ENCODE data around the gene DCBLD2. TPM values are rescaled to one million over a fixed set of nuclear protein-coding genes. Genes with fewer than 3 reads are reported as not detected.

DCBLD2 gene
- polyA plus RNA-seq, 1 of the 3 experiments (the other 2 are of a cell fraction) = 159 TPM

DNA sequence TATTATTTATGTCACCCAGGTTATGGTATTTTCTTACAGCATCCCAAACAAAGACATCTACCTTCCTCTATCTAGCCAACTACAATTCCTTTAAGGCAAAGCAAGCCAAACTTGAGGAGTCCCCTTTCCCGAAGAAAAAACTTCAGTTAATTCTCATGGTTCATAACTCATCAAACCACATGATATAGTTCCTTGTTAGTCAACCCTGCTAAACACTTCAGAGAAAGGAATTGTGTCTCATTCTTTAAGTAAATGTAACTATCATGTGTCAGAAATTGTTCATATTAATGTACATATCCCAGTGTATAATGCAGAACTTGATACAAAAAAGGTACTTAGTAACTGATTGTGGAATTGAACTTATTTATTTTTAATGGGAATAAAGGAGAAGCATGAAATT lies 93.9 kb downstream of the DCBLD2 start:
- POLR2A ChIA-PET = no interaction called here
- WGBS (ENCODE audit: low lambda C conversion rate) = 100% methylated on average over 1 of the region's 1 CpG
- Histone ChIP-seq H3K9me2 (no peaks in the 10 kb centered on the region), H3K4me2 (no peak overlapping the region), H3K9ac (no peak overlapping the region), H2AFZ (ENCODE audit: low read depth) (no peak overlapping the region), H3K36me3 (replicated peaks in 1 of 2; ENCODE audit: control insufficient read depth in 1 of 2, insufficient read depth in 2 of 2, low read length in 1 of 2) (peaks cover 75 to 84% of the 10 kb centered on the region in 2 experiments), H3K27ac (ENCODE audit: low read depth in 2 of 2, low read length in 1 of 2) (0 out of 4 replicates have a peak overlapping the region, but pooled peaks of 1 of the 2 experiments have one; percentile 39), H3K4me1 (ENCODE audit: control insufficient read depth in 1 of 2, insufficient read depth in 2 of 2, low read depth in 1 of 2, low read length in 1 of 2) (peaks cover 0 to 5% of the 10 kb centered on the region in 2 experiments; a peak in 2 of 4 replicates), H4K20me1 (ENCODE audit: insufficient read depth) (peaks cover 14% of the 10 kb centered on the region; the same call in 1 of the 2 replicates), H3K79me2 (ENCODE audit: insufficient read depth) (peaks cover 35% of the 10 kb centered on the region; the same call in 1 of the 2 replicates), H3F3A (replicated peaks; ENCODE audit: insufficient read depth) (peaks cover 66% of the 10 kb centered on the region), H3K9me3 (no peaks in the 10 kb centered on the region), H3K27me3 (ENCODE audit: insufficient read depth) (no peaks in the 10 kb centered on the region), H3K4me3 (ENCODE audit: low read depth in 2 of 2, low read length in 1 of 2) (no peak overlapping the region)
- DNase-seq = no peak
- CTCF ChIA-PET = interaction anchor here (0.9 to 1.3 kb wide), 2 partner anchors 10 to 205 kb away, joined by 3 to 4 read pairs; no protein-coding TSS in a partner anchor
- no peak for TF ChIP-seq ELF1 (IDR thresholded peaks at IDR 0.05)
- TF ChIP-seq SIN3A (IDR thresholded peaks at IDR 0.05; ENCODE audit: borderline replicate concordance, low read depth, low read length) = no peak
- TF ChIP-seq, protein P1, sequence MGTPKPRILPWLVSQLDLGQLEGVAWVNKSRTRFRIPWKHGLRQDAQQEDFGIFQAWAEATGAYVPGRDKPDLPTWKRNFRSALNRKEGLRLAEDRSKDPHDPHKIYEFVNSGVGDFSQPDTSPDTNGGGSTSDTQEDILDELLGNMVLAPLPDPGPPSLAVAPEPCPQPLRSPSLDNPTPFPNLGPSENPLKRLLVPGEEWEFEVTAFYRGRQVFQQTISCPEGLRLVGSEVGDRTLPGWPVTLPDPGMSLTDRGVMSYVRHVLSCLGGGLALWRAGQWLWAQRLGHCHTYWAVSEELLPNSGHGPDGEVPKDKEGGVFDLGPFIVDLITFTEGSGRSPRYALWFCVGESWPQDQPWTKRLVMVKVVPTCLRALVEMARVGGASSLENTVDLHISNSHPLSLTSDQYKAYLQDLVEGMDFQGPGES (IDR thresholded peaks at IDR 0.05; ENCODE audit: low read depth, low read length) = no peak
- no peak for TF ChIP-seq MEF2A (IDR thresholded peaks at IDR 0.05; ENCODE audit: borderline replicate concordance, low read depth)
- no peak for TF ChIP-seq EZH2phosphoT487 (IDR thresholded peaks at IDR 0.05; ENCODE audit: borderline replicate concordance, low read depth)
- TF ChIP-seq, protein P2, sequence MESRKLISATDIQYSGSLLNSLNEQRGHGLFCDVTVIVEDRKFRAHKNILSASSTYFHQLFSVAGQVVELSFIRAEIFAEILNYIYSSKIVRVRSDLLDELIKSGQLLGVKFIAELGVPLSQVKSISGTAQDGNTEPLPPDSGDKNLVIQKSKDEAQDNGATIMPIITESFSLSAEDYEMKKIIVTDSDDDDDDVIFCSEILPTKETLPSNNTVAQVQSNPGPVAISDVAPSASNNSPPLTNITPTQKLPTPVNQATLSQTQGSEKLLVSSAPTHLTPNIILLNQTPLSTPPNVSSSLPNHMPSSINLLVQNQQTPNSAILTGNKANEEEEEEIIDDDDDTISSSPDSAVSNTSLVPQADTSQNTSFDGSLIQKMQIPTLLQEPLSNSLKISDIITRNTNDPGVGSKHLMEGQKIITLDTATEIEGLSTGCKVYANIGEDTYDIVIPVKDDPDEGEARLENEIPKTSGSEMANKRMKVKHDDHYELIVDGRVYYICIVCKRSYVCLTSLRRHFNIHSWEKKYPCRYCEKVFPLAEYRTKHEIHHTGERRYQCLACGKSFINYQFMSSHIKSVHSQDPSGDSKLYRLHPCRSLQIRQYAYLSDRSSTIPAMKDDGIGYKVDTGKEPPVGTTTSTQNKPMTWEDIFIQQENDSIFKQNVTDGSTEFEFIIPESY (IDR thresholded peaks at IDR 0.05; ENCODE audit: borderline replicate concordance, low read depth) = no peak
- TF ChIP-seq TCF12 (IDR thresholded peaks at IDR 0.05) = no peak
- TF ChIP-seq RFX5 (IDR thresholded peaks at IDR 0.05; ENCODE audit: low read length) = no peak
- TF ChIP-seq NRF1 (IDR thresholded peaks at IDR 0.05; ENCODE audit: low read depth, low read length) = no peak
- no peak for TF ChIP-seq RCOR1 (IDR thresholded peaks at IDR 0.05; ENCODE audit: low read length)
- TF ChIP-seq GABPA (IDR thresholded peaks at IDR 0.05; ENCODE audit: low read depth) = no peak
- TF ChIP-seq FOSL2 (IDR thresholded peaks at IDR 0.05; ENCODE audit: borderline replicate concordance, low read depth) = no peak

GRCh38 chr3:98807011-98807410 lies 94.5 kb downstream of the DCBLD2 start:
- Histone ChIP-seq H3K27me3 (ENCODE audit: insufficient read depth) (no peaks in the 10 kb centered on the region), H3K9me2 (no peaks in the 10 kb centered on the region), H3K79me2 (ENCODE audit: insufficient read depth) (peaks cover 31% of the 10 kb centered on the region; the same call in 1 of the 2 replicates), H3F3A (replicated peaks; ENCODE audit: insufficient read depth) (peaks cover 60% of the 10 kb centered on the region), H3K4me2 (no peak overlapping the region), H2AFZ (ENCODE audit: low read depth) (no peak overlapping the region), H3K27ac (ENCODE audit: low read depth in 2 of 2, low read length in 1 of 2) (peak overlapping the region in 1 of 2 experiments; percentile 39; a peak in 2 of 4 replicates), H3K9ac (no peak overlapping the region), H3K4me3 (ENCODE audit: low read depth in 2 of 2, low read length in 1 of 2) (no peak overlapping the region), H3K9me3 (no peaks in the 10 kb centered on the region), H3K4me1 (ENCODE audit: control insufficient read depth in 1 of 2, insufficient read depth in 2 of 2, low read depth in 1 of 2, low read length in 1 of 2) (peaks cover 0 to 5% of the 10 kb centered on the region in 2 experiments; a peak in 2 of 4 replicates), H3K36me3 (replicated peaks in 1 of 2; ENCODE audit: control insufficient read depth in 1 of 2, insufficient read depth in 2 of 2, low read length in 1 of 2) (peaks cover 71 to 78% of the 10 kb centered on the region in 2 experiments), H4K20me1 (ENCODE audit: insufficient read depth) (peaks cover 11% of the 10 kb centered on the region; the same call in 1 of the 2 replicates)
- DNase-seq = no peak
- WGBS (ENCODE audit: low lambda C conversion rate) = 93% methylated on average over 4 of the region's 4 CpGs
- POLR2A ChIA-PET = no interaction called here
- CTCF ChIA-PET = interaction anchor here (0.9 to 2.1 kb wide), 4 partner anchors 10 to 205 kb away, joined by 3 to 22 read pairs (median 6); no protein-coding TSS in a partner anchor
- no peak for TF ChIP-seq SIN3A (IDR thresholded peaks at IDR 0.05; ENCODE audit: borderline replicate concordance, low read depth, low read length)
